SK-MEL-5 (cell line): Measurements from ENCODE around the gene LPA. TPM values are rescaled to one million over a fixed set of nuclear protein-coding genes. Genes with fewer than 3 reads are reported as not detected.
"Not testable (repeated sequence)": the region's sequence is repeated elsewhere in the genome, so short reads cannot be mapped to it uniquely, and the experiment has no call there.

Experiments used
- DNase-seq: peaks from one replicate; pipeline ENCODE4 v3.0.0-alpha.2; 2016; ENCODE audit warnings: low read depth, low spot score
- in situ Hi-C: cut with HindIII; loops from 2 replicates; pipeline ENCODE4 v1.10.0; 2016; ENCODE audit warnings: low sequenced_read_pairs, high pct_unique_total_duplicates, low pct_unique_long_range_greater_than_20kb
- polyA plus RNA-seq, 2 experiments: library from polyadenylated mRNA; depleted of rRNA; stranded (reverse); fragments of >200 nt; gene quantifications; 2 replicates each; pipeline ENCODE4 v1.2.3, GENCODE V29; 2015
- total RNA-seq: library from RNA; depleted of rRNA; stranded (reverse); fragments of >200 nt; shearing (Covaris generic); gene quantifications from 2 replicates; pipeline ENCODE4 v1.2.3, GENCODE V29; 2014; rRNA removed

Gene LPA, protein sequence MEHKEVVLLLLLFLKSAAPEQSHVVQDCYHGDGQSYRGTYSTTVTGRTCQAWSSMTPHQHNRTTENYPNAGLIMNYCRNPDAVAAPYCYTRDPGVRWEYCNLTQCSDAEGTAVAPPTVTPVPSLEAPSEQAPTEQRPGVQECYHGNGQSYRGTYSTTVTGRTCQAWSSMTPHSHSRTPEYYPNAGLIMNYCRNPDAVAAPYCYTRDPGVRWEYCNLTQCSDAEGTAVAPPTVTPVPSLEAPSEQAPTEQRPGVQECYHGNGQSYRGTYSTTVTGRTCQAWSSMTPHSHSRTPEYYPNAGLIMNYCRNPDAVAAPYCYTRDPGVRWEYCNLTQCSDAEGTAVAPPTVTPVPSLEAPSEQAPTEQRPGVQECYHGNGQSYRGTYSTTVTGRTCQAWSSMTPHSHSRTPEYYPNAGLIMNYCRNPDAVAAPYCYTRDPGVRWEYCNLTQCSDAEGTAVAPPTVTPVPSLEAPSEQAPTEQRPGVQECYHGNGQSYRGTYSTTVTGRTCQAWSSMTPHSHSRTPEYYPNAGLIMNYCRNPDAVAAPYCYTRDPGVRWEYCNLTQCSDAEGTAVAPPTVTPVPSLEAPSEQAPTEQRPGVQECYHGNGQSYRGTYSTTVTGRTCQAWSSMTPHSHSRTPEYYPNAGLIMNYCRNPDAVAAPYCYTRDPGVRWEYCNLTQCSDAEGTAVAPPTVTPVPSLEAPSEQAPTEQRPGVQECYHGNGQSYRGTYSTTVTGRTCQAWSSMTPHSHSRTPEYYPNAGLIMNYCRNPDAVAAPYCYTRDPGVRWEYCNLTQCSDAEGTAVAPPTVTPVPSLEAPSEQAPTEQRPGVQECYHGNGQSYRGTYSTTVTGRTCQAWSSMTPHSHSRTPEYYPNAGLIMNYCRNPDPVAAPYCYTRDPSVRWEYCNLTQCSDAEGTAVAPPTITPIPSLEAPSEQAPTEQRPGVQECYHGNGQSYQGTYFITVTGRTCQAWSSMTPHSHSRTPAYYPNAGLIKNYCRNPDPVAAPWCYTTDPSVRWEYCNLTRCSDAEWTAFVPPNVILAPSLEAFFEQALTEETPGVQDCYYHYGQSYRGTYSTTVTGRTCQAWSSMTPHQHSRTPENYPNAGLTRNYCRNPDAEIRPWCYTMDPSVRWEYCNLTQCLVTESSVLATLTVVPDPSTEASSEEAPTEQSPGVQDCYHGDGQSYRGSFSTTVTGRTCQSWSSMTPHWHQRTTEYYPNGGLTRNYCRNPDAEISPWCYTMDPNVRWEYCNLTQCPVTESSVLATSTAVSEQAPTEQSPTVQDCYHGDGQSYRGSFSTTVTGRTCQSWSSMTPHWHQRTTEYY (N-terminal part only)
- not detected in 2 replicates for total RNA-seq
- 0.01 TPM in 1 of 2 replicates, not detected in the other for polyA plus RNA-seq (2015; cell fraction: cytosol; rRNA removed)
- not detected in 2 replicates for polyA plus RNA-seq (2015; cell fraction: nucleus; rRNA removed)

DNA sequence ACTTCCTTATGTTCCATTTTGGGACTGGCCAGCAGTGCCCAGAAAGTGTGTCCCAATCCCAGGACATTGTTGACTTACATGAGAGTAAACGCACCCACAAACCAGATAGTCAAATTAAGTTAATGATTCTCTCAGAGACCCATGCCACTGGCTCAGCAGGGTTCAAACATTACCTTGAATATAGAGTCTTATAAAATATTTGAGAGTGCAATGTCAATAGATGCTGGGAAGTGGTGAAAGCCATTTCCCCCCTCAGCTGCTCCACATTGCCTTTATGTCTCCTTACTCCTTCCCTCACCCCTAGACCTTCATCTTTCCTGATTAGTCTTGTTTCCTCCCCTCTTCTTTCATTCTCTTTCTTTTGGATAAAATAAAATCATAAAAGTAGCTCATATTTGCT, at the start of gene LPA:
Gene LPA (minus strand): TSS at position 78 of the 400 bp plus-strand sequence. CDS start 61 bp downstream, at position 17.
- DNase-seq, in situ Hi-C loops: not testable (repeated sequence)

DNA sequence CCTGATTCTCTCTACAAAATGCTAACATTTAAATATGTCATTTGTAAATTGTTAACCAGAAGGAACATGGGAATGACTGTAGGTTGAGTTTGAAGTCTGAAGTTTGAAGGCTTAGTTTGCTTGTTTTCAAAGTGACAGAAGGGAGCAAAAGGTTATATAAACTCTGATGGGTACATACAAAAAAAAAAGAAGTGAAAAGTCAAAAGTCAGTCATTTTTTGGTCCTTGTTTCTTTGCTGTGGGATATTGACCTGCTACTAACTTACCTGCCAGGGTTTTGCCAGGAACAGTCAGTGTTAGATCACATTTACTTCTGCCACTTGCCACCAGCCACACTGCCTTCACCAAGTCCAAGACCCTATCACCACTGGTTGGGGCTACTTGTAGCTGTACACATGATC, 44.9 kb upstream of the LPA start:
- DNase-seq, in situ Hi-C loops: not testable (repeated sequence)

DNA sequence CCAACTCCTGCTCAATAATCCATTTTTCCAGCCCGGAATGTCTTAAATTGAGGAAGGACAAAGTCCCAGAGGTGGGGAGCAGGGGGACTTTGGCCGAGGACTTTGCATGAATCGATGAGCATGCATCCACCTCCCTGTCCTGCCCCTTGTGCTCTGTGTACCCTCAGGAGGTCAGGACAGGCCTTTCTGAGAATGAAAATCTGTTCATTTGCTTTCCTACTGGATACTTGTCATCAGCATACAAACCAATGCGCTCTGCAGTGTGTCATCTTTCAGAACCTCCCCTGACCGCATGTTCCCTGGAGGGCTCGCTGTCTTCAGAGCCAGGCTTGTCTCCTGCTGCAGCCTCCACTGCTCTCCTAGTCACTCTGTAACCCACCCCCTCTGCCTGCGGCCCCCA, 40.6 kb upstream of the LPA start:
- in situ Hi-C loops, DNase-seq: not testable (repeated sequence)

DNA sequence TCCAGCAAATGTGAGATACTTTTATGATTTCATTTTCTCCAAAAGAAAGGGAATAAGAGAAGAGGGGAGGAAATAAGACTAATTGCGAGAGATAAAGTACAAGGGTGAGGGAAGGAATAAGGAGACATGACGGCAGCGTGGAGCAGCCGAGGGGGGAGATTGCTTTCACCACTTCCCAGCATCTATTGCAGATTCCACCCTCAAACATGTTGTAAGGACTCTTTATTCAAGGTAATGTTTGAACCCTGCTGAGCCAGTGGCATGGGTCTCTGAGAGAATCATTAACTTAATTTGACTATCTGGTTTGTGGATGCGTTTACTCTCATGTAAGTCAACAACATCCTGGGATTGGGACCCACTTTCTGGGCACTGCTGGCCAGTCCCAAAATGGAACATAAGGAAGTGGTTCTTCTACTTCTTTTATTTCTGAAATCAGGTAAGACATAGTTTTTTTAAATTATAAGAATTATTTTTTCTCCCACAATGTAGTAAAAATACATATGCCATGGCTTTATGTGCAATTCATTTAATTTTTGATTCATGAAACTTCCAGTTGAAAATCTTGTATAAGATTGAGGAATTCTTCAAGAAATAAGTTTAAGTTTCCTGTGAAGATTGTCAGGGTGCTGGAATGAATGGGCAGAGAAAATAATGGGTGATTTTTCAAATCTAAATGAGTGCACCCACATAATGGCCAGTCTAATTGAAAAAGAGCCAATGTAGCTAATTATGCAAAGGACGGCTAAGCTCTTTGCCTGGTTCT, 38.0 kb upstream of the LPA start, which contains the start of gene PLG:
Gene PLG (plus strand): TSS at position 327 of the 763 bp plus-strand sequence. CDS start 61 bp downstream, at position 388.
- DNase-seq, in situ Hi-C loops: not testable (repeated sequence)

DNA sequence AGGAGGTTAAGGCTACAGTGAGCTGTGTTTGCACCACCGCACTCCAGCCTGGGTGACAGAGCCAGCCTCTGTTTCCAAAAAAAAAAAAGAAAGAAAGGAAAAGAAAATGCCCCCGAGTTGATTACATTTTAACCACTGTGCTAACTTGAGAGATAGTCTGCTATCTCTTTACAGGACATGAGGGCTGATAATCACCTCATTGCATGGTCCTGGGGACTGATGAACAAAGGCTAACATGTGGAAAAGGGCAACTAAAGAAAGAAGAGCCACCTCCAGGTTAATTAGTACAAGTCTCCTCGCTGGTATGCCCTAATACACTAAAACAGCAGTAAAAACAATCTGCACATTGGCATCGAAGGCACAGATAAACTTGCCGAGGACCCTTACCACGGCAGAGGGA, 33.8 kb upstream of the LPA start:
- in situ Hi-C loops, result no loop called here
- DNase-seq, result no peak

DNA sequence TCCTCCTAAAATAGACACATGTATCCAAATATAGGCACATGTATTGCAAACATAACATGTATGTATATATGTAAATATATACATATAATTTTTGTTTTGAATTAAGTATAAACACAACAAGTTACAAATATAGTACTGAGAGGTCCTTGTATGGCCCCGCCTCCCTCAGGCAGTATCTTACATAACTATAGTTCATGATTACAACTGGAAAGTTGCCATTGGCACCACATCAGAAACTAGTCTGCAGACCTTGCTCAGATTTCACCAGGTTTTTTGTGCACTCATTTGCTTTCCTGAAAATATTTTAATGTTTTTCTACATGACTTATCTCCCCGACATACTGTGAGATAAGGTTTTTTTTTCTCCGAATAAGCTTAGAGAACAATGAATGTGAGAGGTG, 32.8 kb upstream of the LPA start:
- in situ Hi-C loops, DNase-seq: not testable (repeated sequence)

DNA sequence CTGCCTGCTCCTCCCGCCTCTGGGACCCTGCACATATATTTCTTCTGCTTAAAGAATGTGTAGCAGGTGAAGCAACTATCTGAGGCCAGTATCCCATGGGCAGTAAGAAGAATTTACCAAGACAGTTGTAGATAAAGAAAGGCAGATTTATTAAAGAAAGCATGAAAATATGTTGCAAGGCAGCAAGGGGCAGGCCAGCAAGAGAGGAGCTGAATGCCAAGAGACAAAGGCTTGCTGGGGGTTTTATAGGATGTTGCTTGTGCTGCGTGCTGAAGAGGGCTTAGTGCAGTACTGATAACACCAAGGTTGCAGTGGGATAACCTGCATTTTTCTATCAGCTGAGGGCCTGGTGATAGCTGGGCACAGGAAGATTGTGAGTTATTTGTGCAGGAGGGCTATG, 31.5 kb upstream of the LPA start:
- DNase-seq, in situ Hi-C loops: not testable (repeated sequence)

DNA sequence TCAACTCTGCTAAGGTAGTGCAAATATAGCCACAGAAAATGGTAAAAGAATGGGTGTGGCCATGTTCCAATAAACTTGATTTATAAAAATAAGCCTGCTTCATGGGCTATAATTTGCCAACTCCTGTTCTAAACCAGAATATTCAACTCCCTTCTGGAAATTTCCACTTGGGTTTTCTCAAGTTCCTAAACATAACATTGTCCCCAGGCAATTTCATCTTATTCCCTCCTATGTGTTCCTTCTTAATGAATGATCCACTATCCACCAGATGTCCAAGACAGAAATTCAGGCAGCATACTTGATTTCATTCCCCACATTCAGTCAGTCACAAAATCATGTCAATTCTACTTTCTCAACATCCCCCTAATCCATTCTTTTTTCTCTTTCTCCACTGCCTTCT, 30.9 kb upstream of the LPA start:
- in situ Hi-C loops, DNase-seq: not testable (repeated sequence)

DNA sequence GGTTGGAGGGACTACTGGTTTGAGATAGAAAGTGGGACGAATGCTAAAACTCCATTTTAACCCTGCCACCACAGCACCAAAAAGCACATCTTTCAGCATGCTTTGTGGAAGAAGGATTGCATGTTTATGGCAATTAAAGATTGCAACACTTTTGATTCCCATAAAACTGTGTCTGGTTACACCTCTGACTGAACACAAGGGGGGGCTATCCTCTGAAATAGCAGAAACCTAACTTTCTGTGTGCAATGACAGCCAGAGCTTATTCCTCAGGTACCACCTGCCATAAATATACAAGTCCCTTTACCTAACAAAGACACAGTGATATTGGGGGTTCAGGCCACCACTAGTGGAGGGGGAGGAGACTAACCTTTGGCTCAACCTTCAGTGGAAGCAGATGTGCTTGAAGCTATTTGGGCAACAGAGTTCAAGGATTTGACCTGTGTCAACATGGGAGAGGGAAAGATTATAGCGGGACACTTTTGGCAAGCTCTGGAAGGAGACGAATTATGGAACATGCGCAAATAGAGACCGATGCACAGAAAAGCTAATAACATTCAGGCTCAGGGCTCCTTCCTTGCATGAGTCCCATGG, 28.4 kb upstream of the LPA start:
- DNase-seq, result peak; percentile 31
- in situ Hi-C loops, result no loop called here

DNA sequence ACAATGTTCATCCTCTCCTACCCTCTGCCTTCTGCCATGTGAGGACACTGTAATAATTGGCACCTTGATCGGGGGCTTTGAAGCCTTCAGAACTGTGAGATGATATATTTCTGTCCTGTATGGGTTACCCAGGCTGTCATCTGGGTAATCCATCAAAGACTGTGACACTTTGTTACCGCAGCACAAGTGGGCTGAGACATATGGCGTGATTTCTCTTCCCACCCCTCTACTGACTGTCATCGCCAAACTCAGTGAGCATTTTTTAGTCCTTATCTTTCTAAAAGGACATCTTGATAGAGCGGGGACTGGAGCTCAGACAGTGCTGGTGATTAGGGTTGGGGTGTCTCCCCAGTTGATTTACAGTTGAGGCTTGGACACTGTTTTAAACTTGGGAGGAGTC, 27.5 kb upstream of the LPA start:
- DNase-seq, result no peak
- in situ Hi-C loops, result no loop called here

DNA sequence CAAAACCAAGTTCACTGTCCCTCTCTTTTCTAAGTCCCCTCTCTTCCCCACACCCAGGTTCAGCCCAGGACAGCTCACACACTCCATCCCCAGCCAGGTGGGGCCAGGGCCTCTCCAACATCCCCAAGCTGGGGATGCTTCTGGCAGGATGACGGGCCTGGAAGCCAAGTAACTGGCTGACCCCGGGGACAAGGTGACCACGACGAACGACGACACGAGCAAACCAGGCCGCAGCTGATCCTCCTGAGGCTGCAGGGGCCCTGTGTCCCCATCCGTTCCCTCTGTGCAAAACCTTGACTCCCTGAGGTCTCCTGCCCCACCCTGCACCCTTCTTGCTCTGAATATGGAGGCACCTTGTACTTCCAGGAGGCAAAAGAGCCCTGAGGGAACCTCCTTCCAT, 26.4 kb upstream of the LPA start:
- DNase-seq, result no peak
- in situ Hi-C loops, result no loop called here

DNA sequence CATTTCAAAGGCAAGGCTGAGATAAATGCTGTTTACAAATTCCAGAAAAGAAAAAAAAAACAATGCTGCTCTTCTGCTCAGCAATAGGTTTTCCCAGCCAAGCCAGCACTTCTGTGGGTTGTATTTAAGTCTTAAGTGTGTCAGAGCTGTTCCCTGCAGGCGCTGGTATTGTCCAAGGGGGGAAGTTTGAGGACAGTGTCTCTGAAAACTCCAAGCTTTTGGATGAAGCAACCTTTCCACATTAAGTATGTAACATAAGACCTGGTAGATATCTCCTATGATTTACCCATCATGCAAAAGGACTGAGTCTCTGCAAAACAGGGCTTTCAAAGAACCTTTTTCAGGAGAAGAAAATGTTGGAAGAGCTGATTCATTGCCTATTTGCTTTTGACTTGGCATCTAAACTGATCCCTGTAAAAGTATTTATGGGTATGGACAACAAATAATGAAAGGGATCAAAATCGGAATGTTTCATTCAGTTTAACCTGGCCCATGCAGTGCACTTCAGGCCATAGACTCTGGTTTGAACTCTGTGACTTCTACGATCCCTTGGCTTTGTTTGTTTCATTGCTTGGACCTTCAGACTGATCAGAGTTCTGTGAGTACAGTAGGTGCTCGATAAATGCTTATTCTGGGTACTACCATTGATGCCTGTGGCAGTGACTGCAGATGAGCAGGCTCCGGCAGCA, 21.8 kb upstream of the LPA start:
- DNase-seq, result no peak
- in situ Hi-C loops, result no loop called here

DNA sequence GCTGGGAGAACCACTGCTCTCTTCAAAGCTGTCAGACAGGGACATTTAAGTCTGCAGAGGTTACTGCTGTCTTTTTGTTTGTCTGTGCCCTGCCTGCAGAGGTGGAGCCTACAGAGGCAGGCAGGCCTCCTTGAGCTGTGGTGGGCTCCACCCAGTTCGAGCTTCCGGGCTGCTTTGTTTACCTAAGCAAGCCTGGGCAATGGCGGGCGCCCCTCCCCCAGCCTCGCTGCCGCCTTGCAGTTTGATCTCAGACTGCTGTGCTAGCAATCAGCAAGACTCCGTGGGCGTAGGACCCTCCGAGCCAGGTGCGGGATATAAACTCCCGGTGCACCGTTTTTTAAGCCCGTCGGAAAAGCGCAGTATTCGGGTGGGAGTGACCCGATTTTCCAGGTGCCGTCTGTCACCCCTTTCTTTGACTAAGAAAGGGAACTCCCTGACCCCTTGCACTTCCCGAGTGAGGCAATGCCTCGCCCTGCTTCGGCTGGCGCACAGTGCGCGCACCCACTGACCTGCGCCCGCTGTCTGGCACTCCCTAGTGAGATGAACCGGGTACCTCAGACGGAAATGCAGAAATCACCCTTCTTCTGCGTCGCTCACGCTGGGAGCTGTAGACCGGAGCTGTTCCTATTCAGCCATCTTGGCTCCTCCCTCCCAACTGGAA, 21.2 kb upstream of the LPA start:
- DNase-seq, in situ Hi-C loops: not testable (repeated sequence)

DNA sequence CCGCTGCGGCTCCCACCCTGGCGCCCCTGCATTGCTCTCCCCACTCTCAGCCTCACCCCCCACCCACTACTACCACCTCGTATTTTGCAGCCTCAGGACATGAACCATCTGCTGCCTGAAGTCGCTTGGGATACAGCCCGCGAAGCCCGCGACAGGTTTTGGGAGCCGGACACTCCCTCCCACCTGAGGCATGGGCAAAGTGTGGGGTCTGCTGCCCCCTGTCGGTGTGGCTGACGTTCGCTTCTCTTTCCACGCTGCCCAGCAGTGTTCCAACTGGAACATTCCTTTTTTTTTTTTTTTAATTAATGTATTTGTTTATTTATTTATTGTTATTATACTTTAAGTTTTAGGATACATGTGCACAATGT, 15.3 kb upstream of the LPA start:
- DNase-seq, result peak; percentile 27
- in situ Hi-C loops, result no loop called here

DNA sequence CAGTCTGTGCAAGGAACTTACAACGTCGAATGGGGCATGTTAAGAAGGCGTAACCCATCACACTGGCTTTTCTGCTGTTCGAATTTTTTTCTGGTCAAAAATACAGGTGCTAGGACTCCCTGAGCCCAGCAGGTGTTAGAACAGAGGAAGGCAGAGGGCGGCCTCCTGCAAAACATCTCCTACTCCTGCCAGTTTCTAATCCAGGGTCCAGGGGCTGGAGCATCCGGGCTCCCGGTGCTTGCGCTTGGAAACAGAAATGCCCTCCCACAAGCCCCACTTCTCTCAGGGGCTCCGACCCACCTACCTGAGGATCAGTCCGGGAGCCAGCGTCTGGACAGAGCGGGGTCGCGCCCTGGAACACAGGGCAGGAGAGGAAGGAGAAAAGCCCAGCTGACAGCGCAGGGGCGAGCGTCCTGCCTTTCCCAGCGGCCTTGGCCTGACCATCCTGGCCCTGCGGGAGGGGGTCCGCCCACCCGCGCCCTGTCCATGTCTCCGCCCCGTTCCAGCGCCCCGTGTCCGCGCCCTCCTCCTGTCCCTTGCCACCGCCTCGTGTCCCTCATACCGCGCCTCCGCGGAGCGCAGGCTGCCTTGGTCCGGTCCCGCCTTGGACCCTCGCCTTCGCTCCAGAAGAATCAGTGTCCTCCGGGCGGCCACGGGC, 14.8 kb upstream of the LPA start:
- no peak for DNase-seq
- in situ Hi-C loops, result no loop called here
